ENCODE data around the gene SLC15A3.

Gene SLC15A3

DNA sequence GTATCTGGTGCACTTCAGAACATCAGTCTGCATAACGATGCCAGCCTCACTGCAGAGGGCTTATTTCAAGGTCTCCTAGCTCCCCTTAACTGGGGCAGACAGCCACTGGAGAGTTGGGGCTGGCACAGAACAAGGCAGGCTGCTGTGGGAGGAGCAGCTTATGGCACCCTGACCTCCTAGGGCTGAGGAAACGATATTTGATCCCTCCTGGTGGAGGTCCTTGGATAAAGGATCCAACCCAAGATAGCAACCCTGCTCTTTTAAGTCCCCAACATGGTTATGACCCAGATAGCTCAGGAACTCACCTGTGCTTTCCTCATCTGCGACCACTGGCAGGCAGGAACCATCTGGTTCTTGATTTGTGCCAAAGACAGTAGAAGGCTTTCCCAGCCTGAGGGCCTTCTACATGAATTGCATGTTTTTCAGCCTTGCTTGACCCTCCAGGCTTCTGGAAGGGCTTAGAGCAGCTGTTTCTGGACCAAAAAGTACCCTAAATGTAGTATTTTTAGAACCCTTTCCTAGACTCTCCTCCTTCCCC, 35.2 kb downstream of the SLC15A3 start:
- H3K4me3 ChIP-seq (ENCODE audit: low read length), result no peak overlapping the region
- TF ChIP-seq, protein P1, sequence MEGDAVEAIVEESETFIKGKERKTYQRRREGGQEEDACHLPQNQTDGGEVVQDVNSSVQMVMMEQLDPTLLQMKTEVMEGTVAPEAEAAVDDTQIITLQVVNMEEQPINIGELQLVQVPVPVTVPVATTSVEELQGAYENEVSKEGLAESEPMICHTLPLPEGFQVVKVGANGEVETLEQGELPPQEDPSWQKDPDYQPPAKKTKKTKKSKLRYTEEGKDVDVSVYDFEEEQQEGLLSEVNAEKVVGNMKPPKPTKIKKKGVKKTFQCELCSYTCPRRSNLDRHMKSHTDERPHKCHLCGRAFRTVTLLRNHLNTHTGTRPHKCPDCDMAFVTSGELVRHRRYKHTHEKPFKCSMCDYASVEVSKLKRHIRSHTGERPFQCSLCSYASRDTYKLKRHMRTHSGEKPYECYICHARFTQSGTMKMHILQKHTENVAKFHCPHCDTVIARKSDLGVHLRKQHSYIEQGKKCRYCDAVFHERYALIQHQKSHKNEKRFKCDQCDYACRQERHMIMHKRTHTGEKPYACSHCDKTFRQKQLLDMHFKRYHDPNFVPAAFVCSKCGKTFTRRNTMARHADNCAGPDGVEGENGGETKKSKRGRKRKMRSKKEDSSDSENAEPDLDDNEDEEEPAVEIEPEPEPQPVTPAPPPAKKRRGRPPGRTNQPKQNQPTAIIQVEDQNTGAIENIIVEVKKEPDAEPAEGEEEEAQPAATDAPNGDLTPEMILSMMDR (conservative IDR thresholded peaks at IDR 0.05; ENCODE audit: low read length), result no peak
- no peak for DNase-seq (ENCODE audit: low read depth)

DNA sequence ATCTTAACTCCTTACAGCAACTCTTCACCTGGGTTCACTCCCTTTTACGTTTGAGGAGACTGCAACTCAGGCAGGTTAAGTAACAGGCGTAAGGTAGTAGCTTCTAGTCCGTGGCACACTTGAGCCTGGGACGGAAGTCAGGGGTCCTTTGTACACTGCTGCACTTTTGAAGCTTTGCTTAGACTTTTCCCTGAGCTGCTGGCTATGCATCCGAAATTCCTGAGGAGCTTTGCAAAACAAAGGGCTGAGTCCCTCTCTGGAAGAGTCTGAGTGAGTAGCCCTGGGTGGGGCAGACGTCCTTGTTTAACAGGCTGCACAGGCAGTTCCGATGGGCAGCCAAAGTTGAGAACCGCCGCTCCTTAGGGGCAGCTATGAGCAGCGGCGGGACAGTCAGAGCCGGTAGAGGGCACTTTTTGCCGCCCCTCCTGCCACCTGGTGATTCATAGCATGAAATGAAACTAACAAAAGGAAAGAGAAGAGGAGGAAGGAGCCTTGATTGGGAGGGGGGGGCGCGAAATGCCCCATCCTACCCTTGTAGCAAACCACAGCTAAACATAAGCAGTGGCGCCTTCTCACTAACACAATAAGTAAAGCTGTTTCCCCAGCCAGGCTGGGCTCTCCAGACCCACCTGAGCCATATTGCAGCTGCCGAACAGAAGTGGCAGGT, 36.6 kb downstream of the SLC15A3 start:
- TF ChIP-seq, protein P1 (conservative IDR thresholded peaks at IDR 0.05; ENCODE audit: low read length), result peak; percentile 30
- peak; percentile 65 for DNase-seq (ENCODE audit: low read depth)
- peak overlapping the region; percentile 72 for H3K4me3 ChIP-seq (ENCODE audit: low read length)

DNA sequence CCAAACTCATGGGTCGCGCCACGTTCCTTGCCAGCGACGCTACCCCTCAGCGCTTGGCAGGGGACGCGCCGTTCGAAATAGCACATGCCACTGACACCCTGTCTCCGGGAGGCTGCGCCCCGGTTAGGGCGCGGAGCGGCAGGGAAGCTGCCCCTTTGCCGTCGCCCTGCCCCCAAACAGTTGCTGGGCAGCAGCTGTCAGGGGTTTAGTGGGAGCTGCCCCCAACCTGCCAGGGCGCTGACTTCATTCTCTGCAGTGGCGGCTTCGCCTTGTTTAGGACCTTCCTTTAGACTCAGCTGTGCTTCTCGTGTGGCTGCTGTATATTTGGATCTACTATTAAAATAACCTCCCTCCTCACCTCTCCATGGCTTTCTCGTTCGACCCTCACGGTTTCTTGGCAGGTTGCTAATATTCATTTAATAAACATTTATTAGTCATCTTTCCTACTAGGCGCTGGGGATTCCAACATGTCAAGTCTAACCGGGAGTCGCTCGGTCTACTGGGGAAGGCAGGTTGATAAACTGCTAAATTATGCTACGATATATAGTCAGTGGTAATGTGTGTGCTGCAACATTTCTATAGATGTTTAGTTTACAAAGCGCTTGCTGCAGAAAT, 37.2 kb downstream of the SLC15A3 start:
- DNase-seq (ENCODE audit: low read depth), result peak; percentile 11
- TF ChIP-seq, protein P1 (conservative IDR thresholded peaks at IDR 0.05; ENCODE audit: low read length), result no peak
- peak overlapping the region; percentile 72 for H3K4me3 ChIP-seq (ENCODE audit: low read length)

DNA sequence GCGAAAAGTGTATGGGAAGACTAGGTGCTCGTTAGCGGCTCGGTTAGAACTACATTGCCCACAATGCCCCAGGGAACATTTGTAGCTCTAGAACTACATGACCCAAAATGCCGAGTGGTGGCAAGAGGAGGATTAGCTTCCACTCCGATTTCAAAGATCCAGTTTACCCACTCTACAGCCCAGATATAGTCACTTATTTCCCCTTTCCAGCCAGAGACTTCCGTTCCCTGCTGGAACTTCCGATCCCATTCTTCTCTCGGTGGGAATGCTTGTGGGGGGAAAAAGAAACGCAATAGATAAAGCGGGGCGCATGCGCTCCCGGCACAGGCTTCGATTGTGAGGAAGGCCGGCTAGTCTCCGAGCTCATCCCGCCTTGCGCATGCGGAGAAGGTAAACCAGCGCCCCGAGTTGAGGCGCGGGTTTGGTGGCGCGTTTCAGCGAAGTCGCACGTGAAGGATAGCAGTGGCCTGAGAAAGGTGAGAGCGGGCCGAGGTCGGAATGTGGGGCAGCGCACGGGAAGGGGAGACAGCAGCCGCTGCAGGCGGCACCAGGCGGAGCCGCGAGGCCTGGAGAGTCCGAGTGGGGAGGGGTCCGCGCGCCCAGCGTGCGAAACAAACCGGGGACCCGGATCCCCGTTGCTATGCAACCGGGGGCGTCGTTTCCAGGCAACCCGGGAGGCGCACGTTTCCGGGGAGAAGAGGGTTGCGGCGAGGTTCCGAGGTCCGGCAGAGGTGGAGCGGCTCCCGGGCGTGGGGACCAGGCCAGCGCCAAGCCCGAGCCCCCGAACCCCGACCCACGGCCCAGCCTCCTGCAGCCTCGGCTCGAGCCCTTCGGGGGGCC, 38.0 kb downstream of the SLC15A3 start, which contains the start of gene TMEM109:
Gene TMEM109 (plus strand): TSS at position 366 of the 840 bp plus-strand sequence. CDS start 5,536 bp downstream, outside the sequence.
- peak; percentile 84 for DNase-seq (ENCODE audit: low read depth)
- peak within 1 kb of the TSS; percentile 72 for H3K4me3 ChIP-seq (ENCODE audit: low read length)
- TF ChIP-seq, protein P1 (conservative IDR thresholded peaks at IDR 0.05; ENCODE audit: low read length), result no peak

DNA sequence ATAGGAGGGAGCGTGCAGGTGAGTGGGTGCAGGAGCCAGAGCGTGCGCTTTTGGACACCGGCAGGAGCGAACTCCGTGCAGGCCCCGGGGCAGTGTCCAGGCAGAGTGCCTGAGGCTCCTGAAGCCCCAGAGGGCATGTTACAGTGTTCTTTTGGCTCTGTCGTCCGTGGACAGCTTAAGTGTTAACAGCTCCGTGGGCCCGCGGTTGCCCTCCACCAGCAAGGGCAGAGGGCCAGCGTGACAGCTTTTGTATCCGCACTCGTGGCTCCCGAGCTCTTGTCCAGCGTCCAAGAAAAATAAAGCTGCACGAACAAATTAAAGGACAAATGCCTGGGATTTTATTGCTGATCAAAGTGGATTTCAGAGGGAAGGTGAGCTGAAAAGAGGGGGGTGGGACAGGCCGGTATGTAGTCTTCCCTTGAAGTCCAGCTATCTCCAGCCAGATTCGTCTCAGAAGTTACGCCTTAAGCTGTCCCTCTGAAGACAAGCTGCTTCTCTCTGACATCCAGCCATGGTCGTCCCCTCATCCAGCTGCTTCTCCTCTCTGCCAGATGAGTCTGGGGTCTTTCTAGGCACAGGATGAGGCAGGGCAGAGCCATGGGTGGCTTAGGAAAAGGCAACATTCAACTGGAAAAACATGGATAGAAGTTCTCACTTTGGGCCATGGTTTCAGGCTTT, 39.0 kb downstream of the SLC15A3 start:
- no peak overlapping the region for H3K4me3 ChIP-seq (ENCODE audit: low read length)
- no peak for DNase-seq (ENCODE audit: low read depth)
- TF ChIP-seq, protein P1 (conservative IDR thresholded peaks at IDR 0.05; ENCODE audit: low read length), result no peak

DNA sequence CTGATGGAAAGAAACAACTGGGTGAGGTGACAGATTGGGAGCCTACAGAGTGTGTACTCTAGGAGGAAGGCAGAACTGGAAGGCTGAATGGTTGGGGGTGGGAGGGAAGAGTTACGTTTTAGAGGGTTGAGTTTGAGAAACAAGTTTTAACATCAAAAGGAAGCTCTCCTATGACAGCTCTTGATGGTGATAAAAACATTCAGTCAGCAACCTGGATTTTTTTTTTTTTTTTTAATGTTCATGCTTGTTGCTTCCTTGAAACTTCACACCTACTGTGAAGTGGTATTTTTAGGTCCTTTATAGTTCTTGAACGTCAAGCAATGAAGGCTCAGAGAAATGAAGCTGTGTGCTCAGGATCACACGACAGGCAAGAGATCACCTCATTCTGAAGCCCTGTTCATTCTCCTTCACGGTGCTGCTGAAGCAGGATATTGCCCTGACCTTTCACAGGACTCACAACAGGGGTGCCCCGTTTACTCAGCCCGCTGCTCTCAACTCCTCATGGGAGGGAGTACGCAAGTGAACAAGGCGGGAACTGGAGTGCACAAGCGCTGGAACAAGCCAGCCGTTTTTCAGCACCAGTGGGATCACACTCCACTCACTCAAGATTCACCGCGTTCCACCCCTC, 39.6 kb downstream of the SLC15A3 start:
- DNase-seq (ENCODE audit: low read depth), result no peak
- TF ChIP-seq, protein P1 (conservative IDR thresholded peaks at IDR 0.05; ENCODE audit: low read length), result no peak
- no peak overlapping the region for H3K4me3 ChIP-seq (ENCODE audit: low read length)

All from AG10803 (cell line).